ENCODE data around the gene GRK5.
"Not testable (repeated sequence)": the region's sequence is repeated elsewhere in the genome, so short reads cannot be mapped to it uniquely, and the experiment has no call there.

Gene GRK5

GRCh38 chr10:119426699-119427098, 219.3 kb downstream of the GRK5 start:
- Mint-ChIP-seq H3K27ac (ENCODE audit: low read depth) (no peak overlapping the region), H3K4me1 (no peaks in the 10 kb centered on the region), H3K36me3 (ENCODE audit: insufficient read depth) (peaks cover 6% of the 10 kb centered on the region), H3K4me3 (no peak overlapping the region), H3K9me3 (no peaks in the 10 kb centered on the region), H3K27me3 (no peaks in the 10 kb centered on the region)
- ATAC-seq (replicated peaks; ENCODE audit: extremely low read depth, poor library complexity, severe bottlenecking): no peak
- DNase-seq (ENCODE audit: low spot score in 2 of 2): no peak

GRCh38 chr10:119427263-119427864, 220.0 kb downstream of the GRK5 start:
- no peak overlapping the region for H3K27ac Mint-ChIP-seq (ENCODE audit: low read depth)
- no peak for ATAC-seq (replicated peaks; ENCODE audit: extremely low read depth, poor library complexity, severe bottlenecking)

GRCh38 chr10:119428789-119429188, 221.4 kb downstream of the GRK5 start:
- DNase-seq (ENCODE audit: low spot score in 2 of 2): no peak

More at GRCh38 chr10:119427263-119427864, 220.0 kb downstream of the GRK5 start:
- no peaks in the 10 kb centered on the region for H3K4me1 Mint-ChIP-seq
- no peak for DNase-seq (ENCODE audit: low spot score in 2 of 2)
- H3K36me3 Mint-ChIP-seq (ENCODE audit: insufficient read depth): peaks cover 6% of the 10 kb centered on the region
- H3K27me3 Mint-ChIP-seq: no peaks in the 10 kb centered on the region
- no peaks in the 10 kb centered on the region for H3K9me3 Mint-ChIP-seq
- H3K4me3 Mint-ChIP-seq: no peak overlapping the region

GRCh38 chr10:119429771-119430170, 222.4 kb downstream of the GRK5 start:
- Mint-ChIP-seq H3K27ac (ENCODE audit: low read depth) (no peak overlapping the region), H3K27me3 (no peaks in the 10 kb centered on the region), H3K36me3 (ENCODE audit: insufficient read depth) (peaks cover 1% of the 10 kb centered on the region), H3K4me1 (no peaks in the 10 kb centered on the region), H3K4me3 (no peak overlapping the region), H3K9me3 (no peaks in the 10 kb centered on the region)
- DNase-seq (ENCODE audit: low spot score in 2 of 2) (no peak), ATAC-seq (replicated peaks; ENCODE audit: extremely low read depth, poor library complexity, severe bottlenecking) (no peak)

More at GRCh38 chr10:119428789-119429188, 221.4 kb downstream of the GRK5 start:
- Mint-ChIP-seq H3K4me1 (no peaks in the 10 kb centered on the region), H3K36me3 (ENCODE audit: insufficient read depth) (peaks cover 3% of the 10 kb centered on the region), H3K4me3 (no peak overlapping the region), H3K27ac (ENCODE audit: low read depth) (no peak overlapping the region), H3K9me3 (no peaks in the 10 kb centered on the region), H3K27me3 (no peaks in the 10 kb centered on the region)
- ATAC-seq (replicated peaks; ENCODE audit: extremely low read depth, poor library complexity, severe bottlenecking): no peak

- H3K4me1 Mint-ChIP-seq: no peaks in the 10 kb centered on the region
- no peak overlapping the region for H3K4me3 Mint-ChIP-seq
- H3K36me3 Mint-ChIP-seq (ENCODE audit: insufficient read depth): peaks cover 4% of the 10 kb centered on the region
- H3K27ac Mint-ChIP-seq (ENCODE audit: low read depth): no peak overlapping the region
- DNase-seq (ENCODE audit: low spot score in 2 of 2): no peak
- H3K27me3 Mint-ChIP-seq: no peaks in the 10 kb centered on the region
- ATAC-seq (replicated peaks; ENCODE audit: extremely low read depth, poor library complexity, severe bottlenecking): no peak
- no peaks in the 10 kb centered on the region for H3K9me3 Mint-ChIP-seq
Observed at GRCh38 chr10:119431034-119431772, 223.8 kb downstream of the GRK5 start.

- Mint-ChIP-seq H3K27me3 (no peaks in the 10 kb centered on the region), H3K4me3 (no peak overlapping the region), H3K36me3 (ENCODE audit: insufficient read depth) (peaks cover 4% of the 10 kb centered on the region), H3K9me3 (no peaks in the 10 kb centered on the region), H3K27ac (ENCODE audit: low read depth) (no peak overlapping the region), H3K4me1 (no peaks in the 10 kb centered on the region)
- ATAC-seq (replicated peaks; ENCODE audit: extremely low read depth, poor library complexity, severe bottlenecking) (no peak), DNase-seq (ENCODE audit: low spot score in 2 of 2) (no peak)
Observed at GRCh38 chr10:119431773-119432135, 224.4 kb downstream of the GRK5 start.

- H3K27me3 Mint-ChIP-seq; H3K4me1 Mint-ChIP-seq; DNase-seq (ENCODE audit: low spot score in 2 of 2); H3K36me3 Mint-ChIP-seq (ENCODE audit: insufficient read depth); ATAC-seq (replicated peaks; ENCODE audit: extremely low read depth, poor library complexity, severe bottlenecking); H3K4me3 Mint-ChIP-seq; H3K9me3 Mint-ChIP-seq; H3K27ac Mint-ChIP-seq (ENCODE audit: low read depth): not testable (repeated sequence)
Observed at GRCh38 chr10:119434942-119435341, 227.6 kb downstream of the GRK5 start.

- H3K27ac Mint-ChIP-seq (ENCODE audit: low read depth): no peak overlapping the region
- peaks cover 7% of the 10 kb centered on the region for H3K36me3 Mint-ChIP-seq (ENCODE audit: insufficient read depth)
- no peak for ATAC-seq (replicated peaks; ENCODE audit: extremely low read depth, poor library complexity, severe bottlenecking)
- H3K4me1 Mint-ChIP-seq: no peaks in the 10 kb centered on the region
- DNase-seq (ENCODE audit: low spot score in 2 of 2): no peak
- no peaks in the 10 kb centered on the region for H3K9me3 Mint-ChIP-seq
- no peak overlapping the region for H3K4me3 Mint-ChIP-seq
- H3K27me3 Mint-ChIP-seq: no peaks in the 10 kb centered on the region
Observed at GRCh38 chr10:119438717-119439116, 231.3 kb downstream of the GRK5 start.

GRCh38 chr10:119439922-119440321, 232.6 kb downstream of the GRK5 start:
- DNase-seq (ENCODE audit: low spot score in 2 of 2) (no peak), ATAC-seq (replicated peaks; ENCODE audit: extremely low read depth, poor library complexity, severe bottlenecking) (no peak)
- no peaks in the 10 kb centered on the region for H3K4me1 Mint-ChIP-seq
- H3K27ac Mint-ChIP-seq (ENCODE audit: low read depth): no peak overlapping the region
- H3K36me3 Mint-ChIP-seq (ENCODE audit: insufficient read depth): peaks cover 7% of the 10 kb centered on the region
- no peaks in the 10 kb centered on the region for H3K9me3 Mint-ChIP-seq
- H3K27me3 Mint-ChIP-seq: no peaks in the 10 kb centered on the region
- no peak overlapping the region for H3K4me3 Mint-ChIP-seq

GRCh38 chr10:119441151-119441821, 233.9 kb downstream of the GRK5 start:
- no peaks in the 10 kb centered on the region for H3K9me3 Mint-ChIP-seq
- H3K4me3 Mint-ChIP-seq: no peak overlapping the region
- no peaks in the 10 kb centered on the region for H3K27me3 Mint-ChIP-seq
- DNase-seq (ENCODE audit: low spot score in 2 of 2) (no peak), ATAC-seq (replicated peaks; ENCODE audit: extremely low read depth, poor library complexity, severe bottlenecking) (no peak)
- no peak overlapping the region for H3K27ac Mint-ChIP-seq (ENCODE audit: low read depth)
- H3K4me1 Mint-ChIP-seq: peaks cover 10% of the 10 kb centered on the region
- H3K36me3 Mint-ChIP-seq (ENCODE audit: insufficient read depth): peaks cover 4% of the 10 kb centered on the region

- no peaks in the 10 kb centered on the region for H3K9me3 Mint-ChIP-seq
- H3K36me3 Mint-ChIP-seq (ENCODE audit: insufficient read depth): peaks cover 4% of the 10 kb centered on the region
- ATAC-seq (replicated peaks; ENCODE audit: extremely low read depth, poor library complexity, severe bottlenecking) (no peak), DNase-seq (ENCODE audit: low spot score in 2 of 2) (no peak)
- peaks cover 10% of the 10 kb centered on the region for H3K4me1 Mint-ChIP-seq
- no peak overlapping the region for H3K27ac Mint-ChIP-seq (ENCODE audit: low read depth)
- H3K27me3 Mint-ChIP-seq: no peaks in the 10 kb centered on the region
- no peak overlapping the region for H3K4me3 Mint-ChIP-seq
Observed at GRCh38 chr10:119441921-119442757, 234.8 kb downstream of the GRK5 start.

GRCh38 chr10:119442758-119443060, 235.3 kb downstream of the GRK5 start:
- ATAC-seq (replicated peaks; ENCODE audit: extremely low read depth, poor library complexity, severe bottlenecking) (no peak), DNase-seq (ENCODE audit: low spot score in 2 of 2) (no peak)
- Mint-ChIP-seq H3K27ac (ENCODE audit: low read depth) (peak overlapping the region; percentile 10), H3K9me3 (no peaks in the 10 kb centered on the region), H3K27me3 (no peaks in the 10 kb centered on the region), H3K36me3 (ENCODE audit: insufficient read depth) (peaks cover 3% of the 10 kb centered on the region), H3K4me1 (peaks cover 10% of the 10 kb centered on the region), H3K4me3 (no peak overlapping the region)
